Epithelial cell of prostate (primary cell): Measurements from ENCODE around the gene TBC1D22B.
A peak's percentile ranks its signal among the peaks of the same experiment; 100 is the strongest.

Experiments used
- DNase-seq: peaks from one replicate; pipeline ENCODE4 v3.0.0-alpha.2; 2011; ENCODE audit warnings: low read depth, low spot score
- H3K27ac ChIP-seq: fragments of 450-650 bp; 2 replicates; pipeline ENCODE4 v1.5.1; 2017; ENCODE audit warnings: mild to moderate bottlenecking

Gene TBC1D22B, protein sequence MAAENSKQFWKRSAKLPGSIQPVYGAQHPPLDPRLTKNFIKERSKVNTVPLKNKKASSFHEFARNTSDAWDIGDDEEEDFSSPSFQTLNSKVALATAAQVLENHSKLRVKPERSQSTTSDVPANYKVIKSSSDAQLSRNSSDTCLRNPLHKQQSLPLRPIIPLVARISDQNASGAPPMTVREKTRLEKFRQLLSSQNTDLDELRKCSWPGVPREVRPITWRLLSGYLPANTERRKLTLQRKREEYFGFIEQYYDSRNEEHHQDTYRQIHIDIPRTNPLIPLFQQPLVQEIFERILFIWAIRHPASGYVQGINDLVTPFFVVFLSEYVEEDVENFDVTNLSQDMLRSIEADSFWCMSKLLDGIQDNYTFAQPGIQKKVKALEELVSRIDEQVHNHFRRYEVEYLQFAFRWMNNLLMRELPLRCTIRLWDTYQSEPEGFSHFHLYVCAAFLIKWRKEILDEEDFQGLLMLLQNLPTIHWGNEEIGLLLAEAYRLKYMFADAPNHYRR

DNA sequence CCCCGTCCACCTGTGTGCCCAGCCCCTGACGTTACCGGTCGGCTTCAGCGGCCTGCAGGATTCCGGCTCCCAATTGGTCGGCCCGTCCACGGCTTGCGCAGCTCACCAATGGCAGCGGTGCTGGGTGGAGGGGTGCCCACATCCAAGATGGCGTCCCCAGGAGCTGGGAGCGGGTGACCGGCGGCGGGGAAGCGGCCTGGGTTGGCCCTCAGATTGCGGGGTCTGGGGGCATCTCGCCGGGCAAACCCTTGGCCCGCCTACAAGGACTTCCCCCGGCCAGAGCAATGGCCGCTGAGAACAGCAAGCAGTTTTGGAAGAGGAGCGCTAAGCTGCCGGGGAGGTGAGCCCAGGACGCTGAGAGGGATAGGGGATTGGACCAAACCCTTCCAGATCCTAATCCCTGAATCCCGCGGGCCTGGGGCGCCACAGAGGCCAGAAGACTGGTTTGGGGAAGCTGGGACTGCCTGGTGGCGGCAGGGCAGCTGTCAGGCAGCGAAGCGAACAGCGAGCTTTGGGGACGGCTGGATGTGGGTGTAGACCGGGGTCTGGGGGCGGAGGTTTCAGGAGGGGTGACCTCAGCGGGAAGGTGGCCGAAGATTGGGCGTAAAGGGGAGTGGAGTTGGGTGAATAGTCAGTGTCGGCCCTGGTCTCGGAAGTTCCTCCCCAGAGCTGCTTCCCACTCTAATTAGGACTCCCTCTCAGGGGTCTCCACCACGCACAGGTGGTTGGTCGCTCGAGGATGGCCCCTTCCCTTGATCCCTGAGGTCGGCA lies at the start of gene TBC1D22B, which contains the start of gene TMEM217:
TSS of gene TBC1D22B (plus strand) at position 139 of the 771 bp plus-strand sequence. CDS start at position 285, 146 bp downstream.
TSS of gene TMEM217 (minus strand) at position 511 of the 771 bp plus-strand sequence. CDS start 39,114 bp downstream, outside the sequence.
- peak; percentile 90 for DNase-seq
- peak within 1 kb of the TSS; percentile 73 for H3K27ac ChIP-seq

DNA sequence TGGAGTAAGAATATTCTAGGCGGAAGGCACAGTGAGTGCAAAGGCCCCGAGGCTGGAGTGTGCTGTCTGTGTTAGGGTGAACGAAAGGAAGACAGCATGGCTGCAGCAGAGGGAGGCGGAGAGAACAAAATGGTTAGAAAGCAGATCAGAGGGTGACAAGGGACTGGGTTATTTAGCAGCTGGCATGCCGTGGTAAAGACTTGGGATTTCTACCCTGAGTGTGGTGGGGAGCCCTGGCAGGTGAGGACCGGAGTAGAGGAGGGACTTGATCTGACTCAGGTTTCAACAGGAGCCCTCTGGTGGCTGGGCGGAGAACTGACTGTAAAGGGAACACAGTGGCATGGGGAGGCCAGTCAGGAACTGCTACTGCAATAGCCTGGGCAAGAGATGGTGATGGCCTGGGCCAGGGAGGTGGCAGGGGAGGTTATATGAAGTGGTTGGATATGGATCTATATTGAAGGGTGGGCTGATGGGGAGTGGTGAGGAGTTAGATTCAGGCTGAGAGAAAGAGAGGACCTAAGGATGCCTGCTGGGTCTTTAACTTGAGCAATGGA lies 49.6 kb upstream of the TBC1D22B start:
- no peak overlapping the region for H3K27ac ChIP-seq
- DNase-seq: peak; percentile 37

GRCh38 chr6:37208793-37209192 lies 48.8 kb upstream of the TBC1D22B start:
- no peak for DNase-seq
- H3K27ac ChIP-seq: no peak overlapping the region

GRCh38 chr6:37209461-37210205 lies 47.9 kb upstream of the TBC1D22B start:
- DNase-seq: no peak
- no peak overlapping the region for H3K27ac ChIP-seq

DNA sequence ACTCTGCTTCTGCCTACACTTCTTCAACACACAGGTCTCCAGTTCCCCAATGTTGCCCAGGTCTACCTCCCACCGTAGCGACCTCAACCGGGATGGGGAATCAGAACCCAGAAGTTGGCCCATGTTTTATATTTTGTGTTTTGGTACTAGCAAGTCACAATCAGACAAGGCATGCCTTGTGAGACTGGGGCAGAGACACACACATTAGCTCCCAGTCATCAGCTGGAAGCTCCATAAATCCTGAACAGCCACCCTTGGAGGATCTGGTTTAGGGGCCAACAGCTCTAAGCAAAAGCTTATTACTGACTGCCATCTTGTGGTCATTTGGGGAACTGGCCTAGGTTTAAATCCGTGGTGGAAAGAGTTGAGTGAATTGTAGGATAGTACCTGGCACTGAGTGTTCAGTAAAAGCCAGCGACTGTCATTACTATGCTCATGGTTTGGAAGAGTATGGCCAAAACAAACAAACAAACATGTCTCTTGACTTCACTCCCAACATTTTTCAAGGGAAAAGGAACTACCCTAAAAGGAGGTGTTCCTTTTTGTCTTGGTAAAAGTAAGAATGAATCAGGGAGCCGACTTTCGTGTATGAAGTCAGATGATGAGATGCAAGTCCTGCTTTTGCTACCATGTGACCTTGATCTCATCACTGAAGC lies 47.1 kb upstream of the TBC1D22B start:
- no peak overlapping the region for H3K27ac ChIP-seq
- peak; percentile 33 for DNase-seq

GRCh38 chr6:37212268-37212667 lies 45.3 kb upstream of the TBC1D22B start:
- no peak for DNase-seq
- H3K27ac ChIP-seq: no peak overlapping the region

- no peak for DNase-seq
- H3K27ac ChIP-seq: no peak overlapping the region
Measured at GRCh38 chr6:37218061-37218460, 39.5 kb upstream of the TBC1D22B start.

DNA sequence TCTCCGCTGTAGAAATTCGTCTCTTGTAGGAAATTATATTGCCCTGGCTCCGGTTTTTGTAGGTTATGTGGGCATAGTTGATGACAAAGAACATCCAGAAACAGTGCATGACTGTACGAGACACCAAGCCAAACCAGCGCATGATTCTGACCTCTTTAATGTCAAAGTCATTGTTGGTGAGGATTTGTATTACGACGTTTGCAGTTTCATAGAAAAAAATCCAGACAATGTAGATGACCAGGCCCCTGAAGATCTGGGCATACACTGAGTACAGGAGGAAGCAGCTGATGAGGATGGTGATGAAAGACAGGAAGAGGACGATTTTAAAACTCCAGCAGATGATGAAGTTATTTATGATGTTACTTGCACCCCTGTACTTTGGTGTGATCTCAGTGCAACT lies 39.1 kb upstream of the TBC1D22B start:
- H3K27ac ChIP-seq: no peak overlapping the region
- DNase-seq: no peak

DNA sequence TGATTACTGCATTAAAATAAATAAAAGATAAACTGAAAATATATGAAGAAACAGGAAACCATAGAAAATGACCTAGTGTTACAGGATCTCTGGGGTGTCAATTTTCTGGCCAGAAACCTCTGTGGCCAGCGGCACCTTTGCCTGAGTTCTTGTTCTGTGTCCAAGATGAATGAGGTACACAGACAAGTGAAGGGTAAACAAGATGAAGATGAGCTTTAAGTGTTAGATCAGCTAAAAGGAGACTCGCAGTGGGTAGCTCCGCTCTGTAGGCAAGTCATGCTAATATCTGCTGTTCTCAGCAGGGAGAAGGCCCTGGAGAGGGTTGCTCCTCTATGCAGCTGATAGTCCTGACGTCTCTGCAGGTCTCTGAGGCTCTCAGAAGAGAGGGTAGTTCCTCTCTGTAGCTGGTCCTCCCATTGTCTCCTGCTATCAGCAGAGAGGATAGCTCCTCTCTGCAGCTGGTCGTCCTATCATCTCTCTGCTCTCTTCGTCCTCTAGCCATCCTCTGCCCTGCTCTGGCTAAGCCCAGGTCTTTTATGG lies 35.9 kb upstream of the TBC1D22B start:
- no peak overlapping the region for H3K27ac ChIP-seq
- DNase-seq: no peak

GRCh38 chr6:37222125-37222967 lies 35.2 kb upstream of the TBC1D22B start:
- no peak overlapping the region for H3K27ac ChIP-seq
- peak; percentile 52 for DNase-seq

DNA sequence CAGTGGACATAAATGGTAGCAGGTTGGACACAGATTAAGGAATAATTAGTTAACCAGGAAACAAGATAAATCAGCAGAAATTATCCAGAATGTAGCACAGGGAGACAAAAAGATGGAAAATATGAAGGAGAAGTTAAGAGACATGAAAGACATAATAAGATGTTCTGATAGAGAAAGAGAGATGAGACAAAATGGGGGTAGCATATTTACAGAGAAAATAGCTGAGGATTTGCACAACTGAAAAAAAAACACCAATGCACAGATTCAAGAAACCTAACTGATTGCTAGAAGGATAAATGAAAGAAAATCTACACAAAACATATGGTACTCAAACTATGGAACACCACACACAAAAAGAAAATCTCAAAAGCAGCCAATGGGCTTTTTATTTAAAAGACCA lies 34.6 kb upstream of the TBC1D22B start:
- H3K27ac ChIP-seq: no peak overlapping the region
- DNase-seq: no peak

DNA sequence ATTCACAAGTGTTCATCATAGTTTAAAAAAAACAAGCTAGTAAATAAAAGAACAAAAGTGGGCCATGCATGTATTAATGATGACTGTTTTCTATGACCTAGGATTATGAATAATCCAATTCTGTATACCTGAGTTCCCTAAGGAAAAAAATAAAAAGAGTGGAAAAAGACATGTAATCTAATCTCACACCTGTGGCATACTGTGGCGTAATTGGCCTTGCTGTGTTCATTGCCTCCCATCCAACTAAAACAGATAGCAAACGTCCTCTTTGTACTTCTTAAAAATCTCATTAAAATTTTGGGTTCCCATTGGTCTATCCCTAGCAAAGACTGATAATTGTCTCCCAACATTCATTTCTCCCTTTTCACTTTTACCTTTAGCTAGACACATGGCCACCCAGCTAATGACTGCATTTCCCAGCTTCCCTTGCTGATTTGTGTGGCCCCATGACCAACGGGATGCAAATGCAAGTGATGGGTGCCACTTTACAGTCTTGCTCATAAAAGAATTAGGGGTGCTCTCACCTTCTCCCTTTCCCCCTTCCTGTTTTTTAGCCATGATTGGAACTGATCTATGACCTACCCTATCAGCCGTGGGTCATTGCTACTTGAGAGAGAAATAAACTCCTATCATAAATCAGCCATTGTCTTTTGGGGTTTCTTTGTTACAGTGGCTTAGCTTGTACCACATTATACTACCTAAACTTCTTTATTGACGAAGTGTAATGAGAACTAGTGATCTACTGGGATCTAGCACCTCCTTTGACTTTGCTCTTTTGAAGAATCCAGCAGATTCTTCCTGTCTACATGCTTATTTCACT lies 32.0 kb upstream of the TBC1D22B start:
- H3K27ac ChIP-seq: no peak overlapping the region
- no peak for DNase-seq

DNA sequence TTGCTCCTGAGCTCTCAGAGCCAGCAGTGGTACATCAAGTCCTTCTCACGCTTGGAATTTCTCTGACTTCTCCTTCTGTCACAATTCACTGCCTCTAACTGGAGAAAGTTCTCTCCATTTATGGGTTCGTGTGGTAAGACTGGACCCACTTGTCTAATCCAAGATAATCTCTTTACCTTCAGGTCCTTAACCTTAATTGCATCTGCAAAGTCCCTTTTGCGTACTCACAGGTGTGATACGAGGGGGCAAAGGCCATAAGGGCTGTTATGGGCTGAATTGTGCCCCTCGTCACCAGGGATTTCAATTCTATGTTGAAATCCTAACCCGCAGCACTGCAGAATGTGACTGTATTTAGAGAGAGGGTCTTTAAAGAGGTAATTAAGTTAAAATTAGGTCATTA lies 27.5 kb upstream of the TBC1D22B start:
- no peak overlapping the region for H3K27ac ChIP-seq
- DNase-seq: no peak

DNA sequence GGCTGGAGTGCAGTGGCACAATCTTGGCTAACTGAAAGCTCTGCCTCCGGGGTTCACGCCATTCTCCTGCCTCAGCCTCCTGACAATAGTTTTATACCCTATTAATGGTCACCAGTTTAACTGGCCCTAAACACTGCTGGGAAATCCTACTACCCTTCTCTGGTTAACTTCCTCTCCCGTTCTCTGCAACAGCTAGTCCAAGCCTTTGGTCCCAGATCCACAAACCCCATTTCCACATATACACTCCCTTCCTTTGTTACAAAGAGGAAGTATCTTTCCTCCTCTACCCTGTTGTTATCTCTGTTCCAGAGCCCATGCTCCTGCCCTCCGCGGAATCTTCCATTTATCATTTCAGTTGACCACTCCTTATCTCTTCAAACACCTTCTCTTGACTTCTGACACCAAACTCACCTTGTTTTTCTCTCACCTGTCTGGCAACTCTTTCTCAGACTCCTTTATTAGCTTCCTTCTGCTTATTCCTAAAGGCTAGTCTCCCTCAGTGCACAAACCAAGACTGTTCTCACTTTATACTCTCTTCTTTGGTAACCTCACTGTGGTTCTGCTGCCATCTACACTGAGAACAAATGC lies 25.0 kb upstream of the TBC1D22B start:
- no peak for DNase-seq
- H3K27ac ChIP-seq: no peak overlapping the region

- no peak for DNase-seq
- H3K27ac ChIP-seq: no peak overlapping the region
Measured at GRCh38 chr6:37233541-37233940, 24.0 kb upstream of the TBC1D22B start.

GRCh38 chr6:37236921-37237320 lies 20.7 kb upstream of the TBC1D22B start:
- no peak overlapping the region for H3K27ac ChIP-seq
- no peak for DNase-seq

DNA sequence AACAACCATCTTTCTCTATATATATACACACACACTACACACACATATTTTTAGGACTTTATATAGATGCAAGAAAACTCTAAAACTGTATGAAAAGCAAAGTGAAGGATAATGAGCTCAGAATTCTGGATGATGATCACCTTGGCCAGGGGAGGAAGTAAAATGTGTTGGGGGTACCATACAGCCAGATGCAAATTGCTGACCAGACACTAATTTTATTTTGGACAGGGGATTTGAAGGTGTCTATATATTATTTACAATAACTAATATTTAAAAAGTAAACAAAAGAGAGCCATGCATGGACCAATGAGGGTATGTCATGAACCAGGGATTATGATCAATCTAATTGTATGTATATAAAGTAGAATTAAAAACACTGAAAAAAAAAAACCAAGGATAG lies 19.8 kb upstream of the TBC1D22B start:
- no peak overlapping the region for H3K27ac ChIP-seq
- no peak for DNase-seq
